T47D (cell line): ENCODE data around the gene CPT1B.
A peak's percentile ranks its signal among the peaks of the same experiment; 100 is the strongest.
"Not testable (repeated sequence)": the region's sequence is repeated elsewhere in the genome, so short reads cannot be mapped to it uniquely, and the experiment has no call there.

Experiments
- DNase-seq, 2 experiments: peaks; one replicate each; pipeline versions ENCODE4 v3.0.0 to v3.0.0-alpha.2; 2011 to 2012; ENCODE audit warnings: low read depth in 1 of 2, low spot score in 1 of 2
- JUND ChIP-seq: IDR thresholded peaks from 2 replicates; pipeline ENCODE4 v1.6.1; 2012; ENCODE audit warnings: low read depth
- in situ Hi-C: cut with HindIII; loops from 2 replicates; pipeline ENCODE4 v1.10.0; 2016; ENCODE audit warnings: low sequenced_read_pairs, low pct_unique_long_range_greater_than_20kb

The CPT1B gene

DNA sequence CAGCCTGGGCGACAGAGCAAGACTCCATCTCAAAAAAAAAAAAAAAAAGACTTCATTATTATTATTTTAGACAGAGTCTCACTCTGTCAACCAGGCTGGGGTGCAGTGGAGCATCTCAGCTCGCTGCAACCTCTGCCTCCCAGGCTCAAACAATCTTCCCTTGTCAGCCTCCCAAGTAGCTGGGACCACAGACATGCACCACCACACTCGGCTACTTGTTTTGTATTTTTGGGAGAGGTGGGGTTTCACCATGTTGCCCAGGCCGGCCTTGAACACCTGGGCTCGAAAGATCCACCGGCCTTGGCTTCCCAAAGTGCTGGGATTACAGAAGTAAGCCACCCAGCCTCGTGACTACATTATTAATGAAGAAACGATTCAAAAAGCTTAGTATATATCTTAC lies 43.1 kb downstream of the CPT1B start:
- in situ Hi-C loops = no loop called here
- DNase-seq = no peak
- TF ChIP-seq JUND = no peak

DNA sequence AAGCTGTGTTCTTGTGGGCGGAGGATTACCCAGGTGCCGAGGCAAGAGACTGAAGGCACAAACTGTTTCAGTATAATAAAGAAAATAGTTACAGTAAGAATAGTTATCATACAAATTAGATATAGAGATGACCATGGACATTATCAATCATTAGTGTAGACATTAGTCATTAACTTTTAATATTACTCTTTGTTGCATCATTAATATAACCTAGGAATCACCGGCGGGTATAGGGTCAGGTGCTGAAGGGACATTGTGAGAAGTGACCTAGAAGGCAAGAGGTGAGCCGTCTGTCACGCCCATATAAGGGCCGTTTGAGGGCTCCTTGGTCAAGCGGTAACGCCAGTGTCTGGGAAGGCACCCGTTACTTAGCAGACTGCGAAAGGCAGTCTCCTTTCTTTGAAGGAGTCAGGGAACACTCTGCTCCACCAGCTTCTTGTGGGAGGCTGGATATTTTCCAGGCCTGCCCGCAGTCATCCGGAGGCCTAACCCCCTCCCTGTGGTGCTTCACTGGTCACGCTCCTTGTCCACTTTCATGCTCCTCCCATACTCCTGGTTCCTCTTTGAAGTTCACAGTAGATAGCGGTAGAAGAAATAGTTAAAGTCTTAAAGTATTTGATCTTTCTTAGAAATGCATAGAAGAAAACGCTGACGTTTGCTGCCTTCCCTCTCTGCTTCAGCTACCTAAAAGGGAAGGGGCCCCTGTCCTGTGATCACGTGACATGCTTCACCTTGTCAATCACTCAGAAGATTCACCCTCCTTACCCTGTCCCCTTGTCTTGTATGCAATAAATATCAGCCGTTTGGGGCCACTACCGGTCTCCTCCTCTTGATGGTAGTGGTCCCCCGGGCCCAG lies 44.1 kb downstream of the CPT1B start:
- DNase-seq, in situ Hi-C loops: not testable (repeated sequence)

DNA sequence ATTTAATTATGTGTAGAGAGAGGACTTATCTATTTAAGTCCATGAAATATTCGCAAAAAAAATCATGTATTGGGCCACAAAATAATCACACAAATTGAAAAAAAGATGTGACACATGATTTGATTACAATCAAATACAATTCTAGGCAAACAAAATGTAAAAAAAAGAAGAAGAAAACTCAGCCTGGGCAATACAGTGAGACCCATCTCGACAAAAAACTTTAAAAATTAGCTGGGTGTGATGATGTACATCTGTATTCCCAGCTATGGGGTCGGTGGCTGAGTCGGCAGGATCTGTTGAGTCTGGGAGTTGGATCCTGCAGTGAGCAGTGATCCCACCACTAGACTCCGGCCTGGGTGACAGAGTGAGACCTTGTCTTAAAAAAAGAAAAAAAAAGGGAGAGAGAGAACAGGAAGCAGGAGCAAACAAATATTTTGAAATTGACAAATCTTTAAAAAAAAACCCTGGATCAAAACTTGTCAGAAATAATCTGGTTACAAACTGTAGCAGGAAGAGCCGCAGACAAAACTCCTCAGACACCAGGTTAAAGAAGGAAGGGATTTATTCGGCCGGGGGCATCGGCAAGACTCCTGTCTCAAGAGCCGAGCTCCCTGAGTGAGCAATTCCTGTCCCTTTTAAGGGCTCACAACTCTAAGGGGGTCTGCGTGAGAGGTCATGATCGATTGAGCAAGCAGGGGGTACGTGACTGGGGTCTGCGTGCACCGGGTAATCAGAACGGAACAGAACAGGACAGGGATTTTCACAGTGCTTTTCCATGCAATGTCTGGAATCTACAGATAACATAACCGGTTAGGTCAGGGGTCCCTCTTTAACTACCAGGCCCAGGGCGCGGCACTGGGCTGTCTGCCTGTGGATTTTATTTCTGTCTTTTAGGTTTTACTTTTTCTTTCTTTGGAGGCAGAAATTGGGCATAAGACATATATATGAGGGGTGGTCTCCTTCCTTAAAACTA lies 45.1 kb downstream of the CPT1B start:
- TF ChIP-seq JUND = no peak
- in situ Hi-C loops = no loop called here
- DNase-seq = no peak

DNA sequence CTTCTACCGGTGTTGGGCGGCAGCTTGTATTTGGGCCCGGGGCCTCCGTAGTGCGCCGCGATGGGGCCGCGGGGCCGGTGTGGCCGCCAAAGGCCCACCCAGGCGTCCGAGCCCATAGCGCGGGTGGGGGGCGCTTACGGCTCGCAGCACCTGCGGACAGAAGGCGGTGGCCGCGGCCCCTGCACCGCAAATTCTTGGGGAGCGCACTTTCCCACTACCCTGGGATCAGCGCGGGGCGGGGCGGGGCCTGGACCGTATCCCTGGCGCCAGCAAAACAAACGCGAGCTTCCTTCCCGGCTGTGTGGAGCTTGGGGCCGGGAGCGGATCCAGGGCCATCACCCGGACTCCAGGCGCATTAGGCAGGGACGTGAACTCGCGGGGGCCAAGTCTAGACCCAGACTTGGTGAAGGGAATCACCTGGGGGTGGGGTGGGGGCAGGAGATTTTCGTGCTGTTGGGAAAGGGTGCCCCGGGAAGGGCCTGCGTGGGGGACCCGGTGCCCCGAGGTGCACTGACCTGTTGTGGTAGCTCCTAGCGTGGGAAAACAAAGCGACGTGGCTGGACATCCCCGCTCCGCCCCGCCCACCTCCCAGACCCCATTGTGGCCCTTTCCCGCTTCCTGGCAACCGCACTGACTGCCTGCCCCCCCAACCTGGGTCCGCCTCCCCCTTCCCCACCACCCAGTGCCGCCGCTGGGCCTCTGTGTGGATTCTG lies 46.1 kb downstream of the CPT1B start:
- DNase-seq = peak; percentile 53 to 56
- in situ Hi-C loops = no loop called here
- no peak for TF ChIP-seq JUND

DNA sequence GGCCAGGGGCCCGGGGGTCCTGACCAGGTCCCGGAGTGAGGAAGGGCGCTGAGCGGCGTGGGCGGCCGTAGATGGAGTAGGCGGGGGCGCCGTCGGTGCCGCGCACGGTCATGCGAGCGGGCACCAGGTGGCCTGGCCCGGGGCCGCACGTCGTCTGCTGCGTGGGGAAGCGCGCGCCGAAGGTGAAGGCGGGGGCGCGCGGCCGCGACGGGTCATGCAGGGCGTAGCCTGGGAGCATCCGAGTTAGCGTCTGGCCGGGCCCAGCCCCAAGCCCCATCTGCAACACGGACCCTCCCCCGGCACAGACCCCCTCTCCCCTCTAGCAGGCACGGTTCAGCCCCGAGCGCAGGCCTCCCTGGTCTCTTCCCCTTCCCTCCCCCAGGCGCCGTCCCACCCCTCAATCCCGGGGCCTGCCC lies 46.7 kb downstream of the CPT1B start:
- peak in 1 of 2 experiments; percentile 55 for DNase-seq
- in situ Hi-C loops = no loop called here
- no peak for TF ChIP-seq JUND

DNA sequence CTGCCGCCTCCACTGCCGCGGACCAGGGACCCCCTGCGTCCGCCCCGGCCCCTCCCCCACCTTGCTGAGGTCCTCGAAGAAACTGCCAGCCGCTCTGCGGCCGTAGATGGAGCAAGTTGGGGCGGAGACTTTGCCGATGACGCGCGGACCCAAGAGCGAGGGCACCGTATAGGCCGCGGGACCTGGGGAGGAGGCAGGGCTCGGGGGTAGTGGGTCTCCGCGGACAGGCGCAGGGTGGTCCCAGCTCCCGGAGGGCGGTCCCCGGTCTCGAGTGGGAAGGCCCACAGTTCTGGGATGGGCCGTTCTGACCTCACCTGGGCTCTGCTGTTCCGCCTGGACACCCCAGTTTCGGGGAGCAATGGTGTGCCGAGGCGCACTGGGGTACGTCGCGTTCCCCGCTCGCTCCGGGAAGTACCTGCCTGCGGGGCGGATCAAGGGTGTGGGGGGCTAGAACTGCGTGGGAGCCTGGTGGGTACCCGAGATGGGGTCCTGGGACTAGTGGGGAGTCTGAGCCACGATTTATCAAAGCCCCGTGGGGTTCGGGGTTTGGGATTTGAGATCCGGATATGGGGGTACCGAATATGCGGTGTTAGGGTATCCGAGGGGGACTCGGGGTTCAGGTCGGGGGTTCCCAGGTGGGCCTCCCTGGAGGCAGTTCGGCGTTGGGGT lies 47.2 kb downstream of the CPT1B start:
- no peak for TF ChIP-seq JUND
- in situ Hi-C loops = no loop called here
- DNase-seq = peak; percentile 81 to 87

DNA sequence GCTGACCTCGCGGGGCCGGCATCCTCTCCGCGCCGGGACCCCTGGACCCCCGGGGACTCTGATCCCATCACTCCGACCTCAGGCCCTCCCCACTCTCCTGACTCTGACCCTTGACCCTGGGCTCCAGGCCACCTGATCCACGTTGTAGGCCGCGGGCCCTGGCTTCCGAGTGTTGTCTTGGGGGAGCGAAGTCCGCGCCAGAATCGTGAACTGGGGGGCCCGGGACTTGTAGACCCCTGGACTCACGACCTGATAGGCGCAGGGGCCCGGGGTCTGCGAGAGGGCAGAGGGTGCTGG lies 47.7 kb downstream of the CPT1B start:
- no peak for DNase-seq
- in situ Hi-C loops = no loop called here

DNA sequence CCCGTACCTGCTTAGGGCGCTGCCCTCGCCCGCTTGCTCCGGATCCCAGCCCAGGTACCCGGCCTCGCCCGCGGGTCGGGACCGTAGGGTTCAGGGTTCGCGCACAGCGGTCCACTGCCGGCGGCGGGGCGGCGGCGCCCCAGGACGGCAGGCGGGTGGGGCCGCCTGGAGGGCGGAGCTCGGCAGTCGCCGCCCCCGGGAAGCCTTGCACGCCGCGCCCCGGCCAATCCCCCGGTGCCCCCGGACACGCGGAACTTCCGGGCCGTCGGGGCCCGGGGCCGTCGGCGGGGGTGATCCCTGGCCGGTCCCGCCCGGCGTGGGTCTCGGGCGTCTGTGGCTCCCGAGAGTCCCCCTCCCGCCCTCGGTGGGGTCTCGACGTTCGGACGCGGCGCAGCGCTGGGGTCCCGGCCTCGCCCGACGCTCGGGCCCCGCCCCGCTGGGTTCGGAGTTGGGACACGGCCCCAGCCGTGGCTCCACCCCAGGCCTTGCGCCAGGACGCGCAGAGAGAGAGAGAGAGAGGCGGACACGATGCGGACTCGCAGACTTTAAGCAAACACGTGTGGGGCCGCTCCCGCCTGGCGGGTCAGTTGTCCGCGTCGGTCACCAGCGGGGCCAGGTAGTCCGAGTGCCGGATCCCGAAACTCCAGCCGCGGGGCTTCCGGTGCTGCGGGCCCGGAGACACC lies 48.2 kb downstream of the CPT1B start, which contains the start of gene TYMP:
Gene TYMP (minus strand): TSS at position 116 of the 683 bp plus-strand sequence. CDS start 303 bp downstream, outside the sequence.
- DNase-seq = peak; percentile 75 to 90
- in situ Hi-C loops = no loop called here
- no peak for TF ChIP-seq JUND

More for the DNA sequence above, 47.7 kb downstream of the CPT1B start:
- no peak for TF ChIP-seq JUND

DNA sequence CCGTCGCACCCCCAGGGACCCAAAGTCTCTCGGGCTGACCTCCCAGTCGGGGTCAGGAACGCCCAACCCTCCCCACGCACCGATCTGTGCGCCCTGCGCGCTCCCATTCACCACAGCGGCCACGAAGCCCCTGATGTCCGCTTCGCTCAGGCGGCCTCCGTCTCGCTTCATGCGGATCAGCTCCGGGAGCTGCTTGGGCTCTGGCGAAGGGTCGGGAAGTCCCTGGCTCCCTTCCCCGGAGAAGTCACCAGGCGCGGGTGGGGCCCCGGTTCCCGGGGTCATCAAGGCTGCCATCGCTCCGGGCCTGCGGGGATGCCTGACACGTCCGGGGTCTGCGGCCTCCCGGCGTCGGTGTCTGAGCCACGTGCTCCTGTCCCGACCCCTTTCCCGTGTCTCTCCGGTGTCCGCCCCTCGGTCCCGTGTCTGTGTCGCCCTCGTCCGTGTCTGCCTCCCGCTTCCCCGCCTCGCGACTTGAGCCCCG lies 48.8 kb downstream of the CPT1B start:
- DNase-seq = no peak
- in situ Hi-C loops = no loop called here
- TF ChIP-seq JUND = no peak

DNA sequence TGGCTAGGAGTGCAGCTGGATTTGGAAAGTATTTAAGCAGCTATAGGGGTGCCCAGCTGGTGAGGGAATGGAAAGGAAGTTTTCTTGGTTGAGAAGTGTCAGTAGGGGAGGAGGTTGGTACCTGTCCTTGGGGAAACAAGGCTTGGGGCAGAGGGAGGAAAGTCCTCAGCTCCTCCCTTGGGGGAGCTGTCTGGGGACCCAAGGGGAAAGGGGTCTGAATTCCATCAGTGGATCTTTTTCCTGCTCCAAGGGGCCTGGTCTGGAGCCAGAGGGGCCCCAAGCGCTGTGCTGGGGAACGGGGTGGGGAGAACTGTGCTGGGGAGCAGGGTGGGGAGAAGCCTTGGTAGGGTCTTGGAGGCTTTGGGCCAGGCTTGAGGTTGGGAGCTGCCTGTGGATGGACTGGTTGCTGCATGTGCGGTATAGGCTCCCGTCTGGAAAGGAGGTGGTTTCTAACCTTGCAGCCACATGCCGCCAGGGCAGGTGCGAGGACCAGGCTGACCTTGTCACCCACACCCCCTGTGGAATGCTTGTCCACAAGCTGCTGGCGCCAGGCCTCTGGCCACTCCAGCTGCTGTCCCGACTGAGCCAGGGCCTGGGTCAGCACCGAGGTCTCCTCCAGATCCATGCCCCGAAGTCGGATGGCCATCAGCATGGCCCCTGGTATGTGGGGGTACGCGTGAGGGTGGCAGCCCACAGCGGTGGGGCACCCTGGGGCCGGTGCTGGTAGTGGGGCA lies 49.4 kb downstream of the CPT1B start:
- TF ChIP-seq JUND = no peak
- in situ Hi-C loops = no loop called here
- DNase-seq = no peak
